ENCODE data around the gene FBXW7. TPM values are rescaled to one million over a fixed set of nuclear protein-coding genes. Genes with fewer than 3 reads are reported as not detected.

FBXW7 gene
- total RNA-seq, 4 donors from 2014 or later: 76.4 to 199 (median 103) TPM

DNA sequence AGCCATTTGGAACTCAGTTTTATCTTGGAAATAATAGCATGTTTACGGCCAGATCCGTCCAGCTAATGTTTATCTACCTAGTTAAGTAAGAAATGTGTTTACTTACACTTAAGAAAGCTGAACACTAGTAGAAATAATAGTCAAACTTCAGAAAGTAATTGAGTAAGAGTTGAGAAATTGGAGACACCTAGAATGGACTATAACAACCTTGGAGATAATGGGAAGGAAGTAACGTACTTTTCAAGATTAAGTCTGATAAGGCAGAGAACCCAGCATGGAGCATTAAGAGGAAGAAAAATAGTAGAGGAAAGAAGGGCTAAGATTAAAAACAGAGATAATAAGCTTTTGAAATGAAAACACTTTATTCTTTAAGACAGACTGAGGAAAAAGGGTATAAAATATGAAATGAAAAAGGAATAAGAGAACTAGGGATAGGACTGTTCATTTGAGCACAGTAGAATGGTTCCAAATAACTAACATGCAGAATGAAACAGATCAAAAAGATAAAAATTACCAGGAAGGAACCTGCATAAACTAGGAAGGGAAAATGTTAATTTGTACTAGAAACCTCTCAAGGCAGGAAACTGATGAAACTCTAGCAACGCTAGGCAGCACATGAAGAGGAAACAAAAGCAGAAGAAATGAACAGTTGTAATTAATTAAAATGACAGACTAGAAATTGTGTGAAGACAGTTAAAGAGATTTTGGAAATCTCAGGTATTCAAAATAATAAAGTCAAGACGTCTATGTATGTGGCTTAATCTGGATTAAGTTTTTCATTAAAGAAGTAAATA lies 71.7 kb downstream of the FBXW7 start:
- TF ChIP-seq CTCF (IDR thresholded peaks at IDR 0.05): no peak
- TF ChIP-seq POLR2A (IDR thresholded peaks at IDR 0.05): no peak
- 63 to 74% methylated on average over 5 of the region's 5 CpGs for WGBS, 2 donors
- intact Hi-C loops (cut with DNase I; ENCODE audit: low total_unique reads): no loop called here
- no peak overlapping the region for H3K4me3 ChIP-seq (ENCODE audit: low read depth, poor library complexity, severe bottlenecking)
- no peak for DNase-seq (ENCODE audit: low spot score in 2 of 2)

- intact Hi-C loops (cut with DNase I; ENCODE audit: low total_unique reads): no loop called here
- 87 to 92% methylated on average over 2 of the region's 2 CpGs for WGBS, 2 donors
- DNase-seq (ENCODE audit: low spot score in 2 of 2): no peak
These were observed 72.3 kb downstream of the FBXW7 start for GRCh38 chr4:152463562-152463961.

DNA sequence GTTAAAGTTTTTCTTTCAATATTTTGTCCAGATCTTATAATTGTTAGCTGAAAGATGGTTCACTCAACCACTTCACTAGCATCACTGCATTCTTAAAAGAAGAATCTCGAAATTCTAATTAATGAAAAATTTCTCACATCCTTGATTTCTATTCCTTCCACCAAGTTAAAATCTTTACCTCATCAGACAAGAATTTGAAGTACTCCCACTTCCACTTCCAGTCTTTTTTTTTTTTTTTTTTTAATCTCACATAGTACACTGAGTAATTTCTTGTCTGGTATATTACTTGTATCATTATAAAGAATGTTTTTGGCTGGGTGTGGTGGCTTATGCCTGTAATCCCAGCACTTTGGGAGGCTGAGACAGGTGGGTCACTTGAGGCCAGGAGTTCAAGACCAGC lies 73.2 kb downstream of the FBXW7 start:
- H3K4me3 ChIP-seq (ENCODE audit: low read depth, poor library complexity, severe bottlenecking): no peak overlapping the region
- 64 to 67% methylated on average over 1 of the region's 1 CpG for WGBS, 2 donors
- DNase-seq (ENCODE audit: low spot score in 2 of 2): no peak
- no peak for TF ChIP-seq CTCF (IDR thresholded peaks at IDR 0.05)
- TF ChIP-seq POLR2A (IDR thresholded peaks at IDR 0.05): no peak
- intact Hi-C loops (cut with DNase I; ENCODE audit: low total_unique reads): no loop called here

More at GRCh38 chr4:152463562-152463961, 72.3 kb downstream of the FBXW7 start:
- H3K4me3 ChIP-seq (ENCODE audit: low read depth, poor library complexity, severe bottlenecking): no peak overlapping the region
- TF ChIP-seq POLR2A (IDR thresholded peaks at IDR 0.05): no peak
- no peak for TF ChIP-seq CTCF (IDR thresholded peaks at IDR 0.05)

GRCh38 chr4:152462047-152462446 lies 73.8 kb downstream of the FBXW7 start:
- TF ChIP-seq POLR2A (IDR thresholded peaks at IDR 0.05) (no peak), CTCF (IDR thresholded peaks at IDR 0.05) (no peak)
- H3K4me3 ChIP-seq (ENCODE audit: low read depth, poor library complexity, severe bottlenecking): no peak overlapping the region
- intact Hi-C loops (cut with DNase I; ENCODE audit: low total_unique reads): no loop called here
- WGBS, 2 donors: 93 to 94% methylated on average over 2 of the region's 2 CpGs
- no peak for DNase-seq (ENCODE audit: low spot score in 2 of 2)

DNA sequence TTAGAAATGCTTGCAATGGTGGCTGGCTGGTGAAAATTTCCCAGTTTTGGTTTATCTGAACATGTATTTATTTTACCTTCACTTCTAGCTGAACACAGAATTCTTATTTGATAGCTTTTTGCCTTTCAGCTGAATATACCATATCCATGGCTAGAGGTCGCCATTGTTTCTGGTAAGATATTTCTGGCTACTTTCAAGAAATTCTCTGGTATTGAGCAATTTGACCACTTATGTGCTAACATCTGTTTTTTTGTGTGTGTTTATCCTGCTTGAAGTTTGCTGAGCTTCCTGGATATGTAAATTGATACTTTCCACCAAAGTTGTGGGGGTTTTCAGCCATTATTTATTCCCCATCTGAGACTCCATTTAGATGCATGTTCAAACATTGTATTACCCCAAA lies 75.4 kb downstream of the FBXW7 start:
- intact Hi-C loops (cut with DNase I; ENCODE audit: low total_unique reads): no loop called here
- WGBS, 2 donors: 71 to 81% methylated on average over 1 of the region's 1 CpG
- H3K4me3 ChIP-seq (ENCODE audit: low read depth, poor library complexity, severe bottlenecking): no peak overlapping the region
- TF ChIP-seq POLR2A (IDR thresholded peaks at IDR 0.05) (no peak), CTCF (IDR thresholded peaks at IDR 0.05) (no peak)
- DNase-seq (ENCODE audit: low spot score in 2 of 2): no peak

DNA sequence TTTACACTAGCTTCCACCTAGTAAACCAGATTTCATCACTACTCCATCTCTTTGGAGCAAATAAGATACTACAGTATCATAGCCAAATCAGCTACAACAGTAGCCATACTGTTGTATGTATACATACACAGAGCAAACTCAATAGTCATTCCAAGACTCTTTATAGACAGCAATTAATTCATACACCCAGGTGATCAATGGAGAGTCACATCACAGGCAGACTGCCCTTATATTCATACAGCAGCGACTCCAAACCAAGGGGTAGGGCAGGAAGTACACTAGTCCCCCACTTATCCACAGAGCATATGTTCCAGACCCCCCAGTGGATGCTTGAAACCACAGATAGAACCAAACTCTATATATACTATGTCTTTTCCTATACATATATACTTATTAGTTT lies 76.6 kb downstream of the FBXW7 start:
- intact Hi-C loops (cut with DNase I; ENCODE audit: low total_unique reads): no loop called here
- DNase-seq (ENCODE audit: low spot score in 2 of 2): no peak
- no peak overlapping the region for H3K4me3 ChIP-seq (ENCODE audit: low read depth, poor library complexity, severe bottlenecking)
- TF ChIP-seq CTCF (IDR thresholded peaks at IDR 0.05): no peak
- no peak for TF ChIP-seq POLR2A (IDR thresholded peaks at IDR 0.05)
- 93 to 100% methylated on average over 1 of the region's 1 CpG for WGBS, 2 donors

Data from lower leg skin (tissue), 4 donors.